ENCODE results near the gene PTPN12.

The PTPN12 gene

GRCh38 chr7:77657427-77658224 lies 120.5 kb downstream of the PTPN12 start:
- no CpG with 5 or more reads among the region's 1 CpG for WGBS, 2 experiments
- Histone ChIP-seq H3K36me3 (ENCODE audit: control insufficient read depth, insufficient read depth, low read length) (no peaks in the 10 kb centered on the region), H3K27me3 (ENCODE audit: control insufficient read depth, insufficient read depth, low read length, poor library complexity, severe bottlenecking) (no peaks in the 10 kb centered on the region), H3K4me3 (ENCODE audit: insufficient read depth, low read depth, low read length) (no peak overlapping the region), H3K9me3 (ENCODE audit: control insufficient read depth, low read length) (no peaks in the 10 kb centered on the region), H3K27ac (ENCODE audit: insufficient read depth, low read depth, low read length, poor library complexity, severe bottlenecking) (no peak overlapping the region), H3K4me1 (ENCODE audit: control insufficient read depth, insufficient read depth, low read length) (no peaks in the 10 kb centered on the region)

DNA sequence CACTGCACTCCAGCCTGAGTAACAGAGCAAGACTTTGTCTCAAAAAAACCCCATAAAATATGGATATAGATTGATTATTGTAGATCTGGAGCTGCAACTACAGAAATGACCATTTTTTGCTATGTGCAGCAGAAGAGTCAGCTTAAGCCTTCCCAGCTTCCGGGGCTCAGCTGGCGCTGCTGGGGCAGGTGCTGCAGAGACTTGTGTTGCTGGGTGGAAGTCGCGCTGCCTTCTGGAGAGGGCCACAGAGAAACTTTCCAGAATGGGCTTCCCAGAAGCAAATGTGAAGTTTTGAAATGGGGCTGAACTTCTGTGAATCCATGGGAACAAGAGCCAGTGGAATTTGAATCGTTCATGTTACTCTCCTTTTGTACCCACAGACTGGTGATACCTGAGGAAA lies 121.8 kb downstream of the PTPN12 start:
- H3K27me3 ChIP-seq (ENCODE audit: control insufficient read depth, insufficient read depth, low read length, poor library complexity, severe bottlenecking): no peaks in the 10 kb centered on the region
- 94 to 97% methylated on average over 5 of the region's 5 CpGs for WGBS, 2 experiments
- no peaks in the 10 kb centered on the region for H3K36me3 ChIP-seq (ENCODE audit: control insufficient read depth, insufficient read depth, low read length)
- no peak overlapping the region for H3K27ac ChIP-seq (ENCODE audit: insufficient read depth, low read depth, low read length, poor library complexity, severe bottlenecking)
- no peaks in the 10 kb centered on the region for H3K9me3 ChIP-seq (ENCODE audit: control insufficient read depth, low read length)
- no peaks in the 10 kb centered on the region for H3K4me1 ChIP-seq (ENCODE audit: control insufficient read depth, insufficient read depth, low read length)
- no peak overlapping the region for H3K4me3 ChIP-seq (ENCODE audit: insufficient read depth, low read depth, low read length)

- H3K27me3 ChIP-seq (ENCODE audit: control insufficient read depth, insufficient read depth, low read length, poor library complexity, severe bottlenecking): no peaks in the 10 kb centered on the region
- H3K4me3 ChIP-seq (ENCODE audit: insufficient read depth, low read depth, low read length): no peak overlapping the region
- no peaks in the 10 kb centered on the region for H3K4me1 ChIP-seq (ENCODE audit: control insufficient read depth, insufficient read depth, low read length)
- no peaks in the 10 kb centered on the region for H3K9me3 ChIP-seq (ENCODE audit: control insufficient read depth, low read length)
- H3K27ac ChIP-seq (ENCODE audit: insufficient read depth, low read depth, low read length, poor library complexity, severe bottlenecking): no peak overlapping the region
- H3K36me3 ChIP-seq (ENCODE audit: control insufficient read depth, insufficient read depth, low read length): no peaks in the 10 kb centered on the region
- 94 to 95% methylated on average over 5 of the region's 5 CpGs for WGBS, 2 experiments
Measured at GRCh38 chr7:77661816-77662215, 124.7 kb downstream of the PTPN12 start.

DNA sequence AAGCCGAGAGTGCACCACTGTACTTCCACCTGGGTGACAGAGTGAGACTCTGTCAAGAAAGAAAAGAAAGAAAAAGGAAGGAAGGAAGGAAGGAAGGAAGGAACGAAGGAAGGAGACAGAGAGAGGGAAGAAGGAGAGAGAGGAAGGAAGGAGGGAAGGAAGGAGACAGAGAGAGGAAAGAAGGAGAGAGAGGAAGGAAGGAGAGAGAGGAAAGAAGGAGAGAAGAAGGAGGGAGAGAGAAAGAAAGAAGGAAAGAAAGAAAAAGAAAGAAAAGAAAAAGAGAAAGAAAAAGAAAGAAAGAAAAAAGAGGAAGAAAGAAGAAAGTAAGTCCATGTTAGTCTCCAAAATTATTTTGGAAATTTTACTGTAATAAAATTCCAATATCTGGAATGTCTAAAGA lies 125.8 kb downstream of the PTPN12 start:
- Histone ChIP-seq H3K4me3 (ENCODE audit: insufficient read depth, low read depth, low read length) (no peak overlapping the region), H3K36me3 (ENCODE audit: control insufficient read depth, insufficient read depth, low read length) (no peaks in the 10 kb centered on the region), H3K4me1 (ENCODE audit: control insufficient read depth, insufficient read depth, low read length) (no peaks in the 10 kb centered on the region), H3K27me3 (ENCODE audit: control insufficient read depth, insufficient read depth, low read length, poor library complexity, severe bottlenecking) (no peaks in the 10 kb centered on the region), H3K27ac (ENCODE audit: insufficient read depth, low read depth, low read length, poor library complexity, severe bottlenecking) (no peak overlapping the region), H3K9me3 (ENCODE audit: control insufficient read depth, low read length) (no peaks in the 10 kb centered on the region)
- 89 to 91% methylated on average over 2 of the region's 2 CpGs for WGBS, 2 experiments

DNA sequence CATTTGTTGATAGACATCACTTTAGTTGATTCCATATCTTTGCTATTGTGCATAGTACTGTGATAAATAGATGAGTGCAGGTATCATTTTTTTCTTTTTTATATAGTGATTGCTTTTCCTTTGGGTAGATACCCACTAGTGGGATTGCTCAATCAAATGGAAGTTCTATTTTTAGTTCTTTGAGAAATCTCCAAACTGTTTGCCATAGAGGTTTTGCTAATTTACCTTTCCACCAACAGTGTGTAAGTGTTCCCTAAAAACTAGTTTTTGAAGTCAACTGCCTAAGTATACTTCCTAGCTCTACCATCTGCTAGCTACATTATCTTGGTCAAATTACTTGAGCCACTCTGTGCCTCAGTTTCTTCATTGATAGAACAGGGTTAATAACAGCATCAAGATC lies 127.6 kb downstream of the PTPN12 start:
- Histone ChIP-seq H3K4me3 (ENCODE audit: insufficient read depth, low read depth, low read length) (no peak overlapping the region), H3K27ac (ENCODE audit: insufficient read depth, low read depth, low read length, poor library complexity, severe bottlenecking) (no peak overlapping the region), H3K4me1 (ENCODE audit: control insufficient read depth, insufficient read depth, low read length) (no peaks in the 10 kb centered on the region), H3K27me3 (ENCODE audit: control insufficient read depth, insufficient read depth, low read length, poor library complexity, severe bottlenecking) (no peaks in the 10 kb centered on the region), H3K36me3 (ENCODE audit: control insufficient read depth, insufficient read depth, low read length) (no peaks in the 10 kb centered on the region), H3K9me3 (ENCODE audit: control insufficient read depth, low read length) (no peaks in the 10 kb centered on the region)

GRCh38 chr7:77665161-77665560 lies 128.1 kb downstream of the PTPN12 start:
- Histone ChIP-seq H3K4me1 (ENCODE audit: control insufficient read depth, insufficient read depth, low read length) (no peaks in the 10 kb centered on the region), H3K9me3 (ENCODE audit: control insufficient read depth, low read length) (no peaks in the 10 kb centered on the region), H3K27me3 (ENCODE audit: control insufficient read depth, insufficient read depth, low read length, poor library complexity, severe bottlenecking) (no peaks in the 10 kb centered on the region), H3K4me3 (ENCODE audit: insufficient read depth, low read depth, low read length) (no peak overlapping the region), H3K36me3 (ENCODE audit: control insufficient read depth, insufficient read depth, low read length) (no peaks in the 10 kb centered on the region), H3K27ac (ENCODE audit: insufficient read depth, low read depth, low read length, poor library complexity, severe bottlenecking) (no peak overlapping the region)

- H3K4me1 ChIP-seq (ENCODE audit: control insufficient read depth, insufficient read depth, low read length): no peaks in the 10 kb centered on the region
- no peaks in the 10 kb centered on the region for H3K36me3 ChIP-seq (ENCODE audit: control insufficient read depth, insufficient read depth, low read length)
- 95% methylated on average over 5 of the region's 6 CpGs for WGBS, 2 experiments
- no peak overlapping the region for H3K27ac ChIP-seq (ENCODE audit: insufficient read depth, low read depth, low read length, poor library complexity, severe bottlenecking)
- no peaks in the 10 kb centered on the region for H3K9me3 ChIP-seq (ENCODE audit: control insufficient read depth, low read length)
- no peak overlapping the region for H3K4me3 ChIP-seq (ENCODE audit: insufficient read depth, low read depth, low read length)
- no peaks in the 10 kb centered on the region for H3K27me3 ChIP-seq (ENCODE audit: control insufficient read depth, insufficient read depth, low read length, poor library complexity, severe bottlenecking)
Measured at GRCh38 chr7:77667459-77668086, 130.5 kb downstream of the PTPN12 start.

DNA sequence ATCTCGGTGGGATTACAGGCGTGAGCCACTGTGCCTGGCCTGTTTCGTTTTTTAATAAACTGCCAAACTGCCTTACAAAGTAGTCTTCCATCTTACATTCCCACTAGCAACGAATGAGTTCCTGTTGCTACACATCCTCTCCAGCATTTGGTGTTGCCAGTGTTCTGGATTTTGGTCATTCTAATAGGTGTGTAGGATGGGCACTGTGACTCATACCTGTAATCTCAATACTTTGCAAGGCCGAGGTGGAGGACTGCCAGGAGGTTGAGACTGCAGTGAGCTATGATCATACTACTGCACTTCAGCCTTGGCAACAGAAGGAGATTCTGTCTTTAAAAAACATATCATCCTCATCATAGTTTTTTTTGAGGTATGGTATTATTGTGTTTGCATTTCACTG lies 137.8 kb downstream of the PTPN12 start:
- Histone ChIP-seq H3K9me3 (ENCODE audit: control insufficient read depth, low read length) (no peaks in the 10 kb centered on the region), H3K36me3 (ENCODE audit: control insufficient read depth, insufficient read depth, low read length) (no peaks in the 10 kb centered on the region), H3K4me3 (ENCODE audit: insufficient read depth, low read depth, low read length) (no peak overlapping the region), H3K27me3 (ENCODE audit: control insufficient read depth, insufficient read depth, low read length, poor library complexity, severe bottlenecking) (no peaks in the 10 kb centered on the region), H3K27ac (ENCODE audit: insufficient read depth, low read depth, low read length, poor library complexity, severe bottlenecking) (no peak overlapping the region), H3K4me1 (ENCODE audit: control insufficient read depth, insufficient read depth, low read length) (no peaks in the 10 kb centered on the region)
- 90 to 95% methylated on average over 5 of the region's 5 CpGs for WGBS, 2 experiments

DNA sequence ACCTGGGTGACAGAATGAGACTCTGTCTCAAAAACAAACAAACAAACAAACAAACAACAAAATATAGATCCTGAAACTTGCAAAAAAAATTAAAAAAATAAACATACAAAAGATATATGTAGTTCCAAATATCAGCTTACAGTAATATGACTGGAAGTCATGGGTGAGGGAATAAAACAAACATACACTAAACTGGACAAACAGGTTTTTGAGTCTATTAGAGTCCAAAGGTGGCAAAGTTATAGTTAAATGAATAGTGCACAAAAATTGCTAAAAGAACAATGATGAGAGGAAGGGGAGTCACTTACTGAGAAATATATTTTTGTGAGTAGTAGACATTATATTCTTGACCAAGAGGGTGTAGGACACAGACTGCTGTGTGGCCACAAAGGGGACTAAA lies 142.5 kb downstream of the PTPN12 start:
- Histone ChIP-seq H3K27ac (ENCODE audit: insufficient read depth, low read depth, low read length, poor library complexity, severe bottlenecking) (no peak overlapping the region), H3K4me1 (ENCODE audit: control insufficient read depth, insufficient read depth, low read length) (no peaks in the 10 kb centered on the region), H3K36me3 (ENCODE audit: control insufficient read depth, insufficient read depth, low read length) (peaks cover 3% of the 10 kb centered on the region)

DNA sequence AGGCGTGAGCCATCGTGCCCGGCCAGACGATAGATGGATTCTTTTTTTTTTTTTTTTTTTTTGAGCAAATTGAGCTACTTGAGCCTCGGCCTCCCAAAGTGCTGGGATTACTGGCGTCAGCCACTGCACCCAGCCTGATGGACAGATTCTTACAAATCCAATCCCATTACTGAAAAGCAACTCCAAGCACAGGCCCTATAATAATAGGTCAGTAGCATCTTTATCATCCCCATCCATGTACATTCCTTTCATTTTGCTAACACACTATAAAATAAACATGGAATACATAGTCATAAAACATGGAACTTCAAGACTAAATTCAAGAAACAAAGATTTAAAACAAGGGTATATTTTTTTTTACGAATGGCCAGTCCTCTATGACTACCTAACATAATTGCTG lies 143.2 kb downstream of the PTPN12 start:
- Histone ChIP-seq H3K4me3 (ENCODE audit: insufficient read depth, low read depth, low read length) (no peak overlapping the region), H3K27me3 (ENCODE audit: control insufficient read depth, insufficient read depth, low read length, poor library complexity, severe bottlenecking) (no peaks in the 10 kb centered on the region), H3K4me1 (ENCODE audit: control insufficient read depth, insufficient read depth, low read length) (no peaks in the 10 kb centered on the region), H3K9me3 (ENCODE audit: control insufficient read depth, low read length) (no peaks in the 10 kb centered on the region), H3K36me3 (ENCODE audit: control insufficient read depth, insufficient read depth, low read length) (peaks cover 3% of the 10 kb centered on the region), H3K27ac (ENCODE audit: insufficient read depth, low read depth, low read length, poor library complexity, severe bottlenecking) (no peak overlapping the region)
- WGBS, 2 experiments: 86 to 91% methylated on average over 6 to 7 of the region's 7 CpGs

More for the DNA sequence above, 142.5 kb downstream of the PTPN12 start:
- Histone ChIP-seq H3K4me3 (ENCODE audit: insufficient read depth, low read depth, low read length) (no peak overlapping the region), H3K27me3 (ENCODE audit: control insufficient read depth, insufficient read depth, low read length, poor library complexity, severe bottlenecking) (no peaks in the 10 kb centered on the region), H3K9me3 (ENCODE audit: control insufficient read depth, low read length) (no peaks in the 10 kb centered on the region)

All from ectodermal cell (in vitro differentiated cells).